Tibial nerve (tissue), 3 donors: Measurements from ENCODE around the gene SMARCD2.
"Not testable (repeated sequence)": the region's sequence is repeated elsewhere in the genome, so short reads cannot be mapped to it uniquely, and the experiment has no call there.

Source experiments
- POLR2A ChIP-seq, 2 donors: fragments of 450-650 bp; IDR thresholded peaks; one replicate each; pipeline ENCODE4 v1.6.1; 2017; ENCODE audit warnings: antibody characterized with exemption in 2 of 2, mild to moderate bottlenecking in 2 of 2, moderate library complexity in 2 of 2
- TF ChIP-seq, protein P1 (sequence below), 5 experiments: fragments of 200-600 bp in 3 of 5; fragments of 450-650 bp in 2 of 5; sonication (generic) in 3 of 5; IDR thresholded peaks; one replicate each; pipeline ENCODE4 v1.5.1; 2016 to 2019; ENCODE audit warnings: antibody characterized with exemption in 5 of 5, mild to moderate bottlenecking in 3 of 5, moderate library complexity in 2 of 5

GRCh38 chr17:63856425-63856824 lies 13.9 kb upstream of the SMARCD2 start:
- TF ChIP-seq, protein P1, sequence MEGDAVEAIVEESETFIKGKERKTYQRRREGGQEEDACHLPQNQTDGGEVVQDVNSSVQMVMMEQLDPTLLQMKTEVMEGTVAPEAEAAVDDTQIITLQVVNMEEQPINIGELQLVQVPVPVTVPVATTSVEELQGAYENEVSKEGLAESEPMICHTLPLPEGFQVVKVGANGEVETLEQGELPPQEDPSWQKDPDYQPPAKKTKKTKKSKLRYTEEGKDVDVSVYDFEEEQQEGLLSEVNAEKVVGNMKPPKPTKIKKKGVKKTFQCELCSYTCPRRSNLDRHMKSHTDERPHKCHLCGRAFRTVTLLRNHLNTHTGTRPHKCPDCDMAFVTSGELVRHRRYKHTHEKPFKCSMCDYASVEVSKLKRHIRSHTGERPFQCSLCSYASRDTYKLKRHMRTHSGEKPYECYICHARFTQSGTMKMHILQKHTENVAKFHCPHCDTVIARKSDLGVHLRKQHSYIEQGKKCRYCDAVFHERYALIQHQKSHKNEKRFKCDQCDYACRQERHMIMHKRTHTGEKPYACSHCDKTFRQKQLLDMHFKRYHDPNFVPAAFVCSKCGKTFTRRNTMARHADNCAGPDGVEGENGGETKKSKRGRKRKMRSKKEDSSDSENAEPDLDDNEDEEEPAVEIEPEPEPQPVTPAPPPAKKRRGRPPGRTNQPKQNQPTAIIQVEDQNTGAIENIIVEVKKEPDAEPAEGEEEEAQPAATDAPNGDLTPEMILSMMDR (IDR thresholded peaks at IDR 0.05): not testable (repeated sequence)
- TF ChIP-seq POLR2A (IDR thresholded peaks at IDR 0.05): not testable (repeated sequence)
